ENCODE data around the gene CADM1. TPM values are rescaled to one million over a fixed set of nuclear protein-coding genes. Genes with fewer than 3 reads are reported as not detected.

Gene CADM1
- total and polyA plus RNA-seq, 2 experiments from 2014 or later = 48.4 to 54.3 TPM

- Histone ChIP-seq H3K9me2 (replicated peaks; ENCODE audit: insufficient read depth) (no peaks in the 10 kb centered on the region), H3K4me1 (ENCODE audit: insufficient read depth) (no peaks in the 10 kb centered on the region), H2AFZ (no peak overlapping the region), H3K27ac (no peak overlapping the region), H4K20me1 (ENCODE audit: insufficient read depth, poor library complexity, severe bottlenecking) (no peaks in the 10 kb centered on the region), H3K4me3 (no peak overlapping the region), H3K4me2 (no peak overlapping the region), H3K9me3 (ENCODE audit: low read depth) (no peaks in the 10 kb centered on the region), H3K79me2 (no peaks in the 10 kb centered on the region), H3K36me3 (replicated peaks; ENCODE audit: insufficient read depth, low read depth) (no peaks in the 10 kb centered on the region), H3K27me3 (no peaks in the 10 kb centered on the region)
- 95% methylated on average over 2 of the region's 2 CpGs for WGBS (ENCODE audit: low lambda C conversion rate, missing lambda C conversion rate)
- TF ChIP-seq EZH2 (IDR thresholded peaks at IDR 0.05; ENCODE audit: borderline replicate concordance) (no peak), CTCF (IDR thresholded peaks at IDR 0.05; ENCODE audit: poor library complexity) (no peak), EZH2phosphoT487 (IDR thresholded peaks at IDR 0.05; ENCODE audit: low read depth, severe bottlenecking, unreplicated experiment) (no peak)
- DNase-seq (ENCODE audit: low spot score) = no peak
Observed at GRCh38 chr11:115126092-115126491, 378.1 kb downstream of the CADM1 start.

GRCh38 chr11:115124786-115125185 is 379.4 kb downstream of the CADM1 start:
- H4K20me1 ChIP-seq (ENCODE audit: insufficient read depth, poor library complexity, severe bottlenecking) = no peaks in the 10 kb centered on the region
- no peaks in the 10 kb centered on the region for H3K9me2 ChIP-seq (replicated peaks; ENCODE audit: insufficient read depth)
- TF ChIP-seq CTCF (IDR thresholded peaks at IDR 0.05; ENCODE audit: poor library complexity) (no peak), EZH2phosphoT487 (IDR thresholded peaks at IDR 0.05; ENCODE audit: low read depth, severe bottlenecking, unreplicated experiment) (no peak), EZH2 (IDR thresholded peaks at IDR 0.05; ENCODE audit: borderline replicate concordance) (no peak)
- H3K4me1 ChIP-seq (ENCODE audit: insufficient read depth) = no peaks in the 10 kb centered on the region
- no peaks in the 10 kb centered on the region for H3K27me3 ChIP-seq
- no peak overlapping the region for H3K4me2 ChIP-seq
- WGBS (ENCODE audit: low lambda C conversion rate, missing lambda C conversion rate) = 84% methylated on average over 4 of the region's 4 CpGs
- H3K9me3 ChIP-seq (ENCODE audit: low read depth) = no peaks in the 10 kb centered on the region
- no peaks in the 10 kb centered on the region for H3K79me2 ChIP-seq
- H2AFZ ChIP-seq = no peak overlapping the region
- no peaks in the 10 kb centered on the region for H3K36me3 ChIP-seq (replicated peaks; ENCODE audit: insufficient read depth, low read depth)
- no peak overlapping the region for H3K4me3 ChIP-seq
- DNase-seq (ENCODE audit: low spot score) = no peak
- no peak overlapping the region for H3K27ac ChIP-seq

- H3K27me3 ChIP-seq = no peaks in the 10 kb centered on the region
- no peak overlapping the region for H2AFZ ChIP-seq
- TF ChIP-seq EZH2 (IDR thresholded peaks at IDR 0.05; ENCODE audit: borderline replicate concordance) = no peak
- TF ChIP-seq EZH2phosphoT487 (IDR thresholded peaks at IDR 0.05; ENCODE audit: low read depth, severe bottlenecking, unreplicated experiment) = no peak
- no peak for TF ChIP-seq CTCF (IDR thresholded peaks at IDR 0.05; ENCODE audit: poor library complexity)
- no peak for DNase-seq (ENCODE audit: low spot score)
- H3K9me3 ChIP-seq (ENCODE audit: low read depth) = no peaks in the 10 kb centered on the region
- H4K20me1 ChIP-seq (ENCODE audit: insufficient read depth, poor library complexity, severe bottlenecking) = no peaks in the 10 kb centered on the region
- no peak overlapping the region for H3K4me3 ChIP-seq
- WGBS (ENCODE audit: low lambda C conversion rate, missing lambda C conversion rate) = 92% methylated on average over 7 of the region's 7 CpGs
- H3K79me2 ChIP-seq = no peaks in the 10 kb centered on the region
- H3K36me3 ChIP-seq (replicated peaks; ENCODE audit: insufficient read depth, low read depth) = no peaks in the 10 kb centered on the region
- no peak overlapping the region for H3K27ac ChIP-seq
- H3K9me2 ChIP-seq (replicated peaks; ENCODE audit: insufficient read depth) = no peaks in the 10 kb centered on the region
- H3K4me1 ChIP-seq (ENCODE audit: insufficient read depth) = no peaks in the 10 kb centered on the region
- no peak overlapping the region for H3K4me2 ChIP-seq
Observed at GRCh38 chr11:115123641-115124040, 380.6 kb downstream of the CADM1 start.

- Histone ChIP-seq H3K36me3 (replicated peaks; ENCODE audit: insufficient read depth, low read depth) (no peaks in the 10 kb centered on the region), H3K27ac (no peak overlapping the region), H3K4me1 (ENCODE audit: insufficient read depth) (no peaks in the 10 kb centered on the region), H4K20me1 (ENCODE audit: insufficient read depth, poor library complexity, severe bottlenecking) (no peaks in the 10 kb centered on the region), H3K9me2 (replicated peaks; ENCODE audit: insufficient read depth) (no peaks in the 10 kb centered on the region), H3K4me3 (no peak overlapping the region), H3K27me3 (no peaks in the 10 kb centered on the region), H3K79me2 (no peaks in the 10 kb centered on the region), H3K4me2 (no peak overlapping the region), H3K9me3 (ENCODE audit: low read depth) (no peaks in the 10 kb centered on the region), H2AFZ (no peak overlapping the region)
- WGBS (ENCODE audit: low lambda C conversion rate, missing lambda C conversion rate) = 89% methylated on average over 3 of the region's 3 CpGs
- TF ChIP-seq EZH2phosphoT487 (IDR thresholded peaks at IDR 0.05; ENCODE audit: low read depth, severe bottlenecking, unreplicated experiment) (no peak), EZH2 (IDR thresholded peaks at IDR 0.05; ENCODE audit: borderline replicate concordance) (no peak), CTCF (IDR thresholded peaks at IDR 0.05; ENCODE audit: poor library complexity) (no peak)
- DNase-seq (ENCODE audit: low spot score) = no peak
Observed at GRCh38 chr11:115122274-115122673, 381.9 kb downstream of the CADM1 start.
